Amygdala (tissue), 56 donors: ENCODE results near the gene GIGYF1.
"Not testable (repeated sequence)": the region's sequence is repeated elsewhere in the genome, so short reads cannot be mapped to it uniquely, and the experiment has no call there.

Source experiments
- DNase-seq, 56 donors: peaks; one replicate each; lab custom pipeline; 2025; lab: John Stamatoyannopoulos, UW

GIGYF1 gene

DNA sequence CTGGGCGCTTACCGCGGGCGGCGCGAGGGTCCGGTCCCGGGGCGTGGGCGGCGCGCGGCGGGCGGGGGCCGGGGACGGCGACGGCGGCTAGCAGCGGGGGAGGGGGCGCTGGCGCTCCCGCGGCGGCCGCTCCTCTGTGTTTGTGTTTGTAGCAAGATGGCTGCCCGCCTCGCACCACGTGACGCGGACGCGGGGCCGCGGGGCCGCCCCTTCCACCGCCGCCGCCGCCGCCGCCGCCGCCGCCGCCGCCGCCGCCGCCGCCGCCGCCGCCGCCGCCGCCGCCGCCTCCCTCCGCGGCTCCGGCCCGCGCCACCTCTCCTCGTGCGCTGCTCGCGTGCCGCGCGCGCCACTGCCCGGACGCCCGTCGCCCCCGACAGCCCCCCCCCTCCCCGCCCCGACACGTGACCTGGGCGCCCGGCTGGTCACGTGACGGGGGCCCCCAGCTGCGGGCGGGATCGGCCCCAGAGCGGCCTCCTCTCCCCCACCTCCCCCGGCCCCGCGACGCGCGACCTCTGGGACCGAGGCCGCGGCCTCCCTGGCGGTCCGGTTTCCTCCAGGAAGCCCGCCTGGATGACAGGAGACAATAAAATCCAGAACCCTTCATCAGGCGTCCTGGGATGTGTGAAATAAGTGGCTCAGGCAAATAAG, at the start of gene GIGYF1:
Gene GIGYF1, minus strand, starts transcription at position 153 of the 648 bp plus-strand sequence. CDS start 6,012 bp downstream, outside the sequence.
- peak in 48 of 56 donors; percentile 10 to 84 (median 60) for DNase-seq

GRCh38 chr7:100739934-100740333, 45.9 kb upstream of the GIGYF1 start:
- no peak for DNase-seq

GRCh38 chr7:100736671-100737070, 42.6 kb upstream of the GIGYF1 start:
- no peak for DNase-seq

DNA sequence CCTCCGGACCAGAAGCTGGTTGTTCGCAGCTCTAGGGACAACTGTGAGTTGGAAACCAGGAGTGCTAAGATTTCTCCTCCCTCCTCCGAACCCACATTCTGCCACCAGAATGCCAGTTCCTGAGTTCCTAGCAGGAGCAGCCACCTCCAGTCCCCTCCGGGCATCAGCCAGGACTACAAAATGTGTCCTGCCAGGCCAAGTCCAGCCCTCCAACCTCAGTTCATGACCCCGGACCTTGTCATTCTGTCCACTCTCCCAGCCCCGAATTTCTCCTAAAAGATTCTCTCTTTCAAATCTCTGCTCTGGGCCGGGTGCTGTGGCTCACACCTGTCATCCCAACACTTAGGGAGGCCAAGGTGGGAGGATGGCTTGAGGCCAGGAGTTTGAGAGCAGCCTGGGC, 41.7 kb upstream of the GIGYF1 start:
- no peak for DNase-seq

- no peak for DNase-seq
Measured at GRCh38 chr7:100731937-100732636, 38.0 kb upstream of the GIGYF1 start.

DNA sequence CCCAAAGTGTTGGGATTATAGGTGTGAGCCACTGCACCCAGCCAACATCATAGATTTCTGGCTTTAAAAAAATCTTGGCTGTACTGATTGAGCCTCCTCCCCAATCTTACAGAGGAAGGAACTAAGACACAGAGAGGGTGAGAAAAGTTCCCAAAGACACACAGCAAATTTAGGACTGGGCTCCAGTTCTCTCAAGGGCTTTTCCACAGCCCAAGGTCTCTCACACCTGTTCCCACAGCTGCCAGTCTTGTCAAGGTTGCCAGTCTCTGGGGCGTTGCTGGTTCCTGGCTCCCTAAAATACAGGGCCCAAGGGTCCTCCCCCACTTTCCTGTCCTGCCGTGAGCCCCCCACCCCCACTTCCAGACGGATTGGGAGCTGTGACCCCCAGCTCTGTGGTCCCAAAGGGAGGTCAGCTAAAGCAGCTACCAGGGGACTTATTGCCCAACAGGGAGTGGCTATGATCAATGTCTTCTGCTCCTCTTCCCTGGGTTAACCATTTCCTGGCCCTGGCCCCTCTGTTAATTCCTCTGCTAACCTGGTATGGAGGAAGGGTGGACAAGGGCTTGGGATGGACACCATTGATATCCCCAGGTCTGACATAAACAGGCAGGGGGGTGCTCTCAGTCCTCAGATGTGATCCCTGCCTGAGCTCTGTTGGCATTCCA, 36.2 kb upstream of the GIGYF1 start:
- no peak for DNase-seq

GRCh38 chr7:100728196-100728595, 34.1 kb upstream of the GIGYF1 start:
- no peak for DNase-seq

DNA sequence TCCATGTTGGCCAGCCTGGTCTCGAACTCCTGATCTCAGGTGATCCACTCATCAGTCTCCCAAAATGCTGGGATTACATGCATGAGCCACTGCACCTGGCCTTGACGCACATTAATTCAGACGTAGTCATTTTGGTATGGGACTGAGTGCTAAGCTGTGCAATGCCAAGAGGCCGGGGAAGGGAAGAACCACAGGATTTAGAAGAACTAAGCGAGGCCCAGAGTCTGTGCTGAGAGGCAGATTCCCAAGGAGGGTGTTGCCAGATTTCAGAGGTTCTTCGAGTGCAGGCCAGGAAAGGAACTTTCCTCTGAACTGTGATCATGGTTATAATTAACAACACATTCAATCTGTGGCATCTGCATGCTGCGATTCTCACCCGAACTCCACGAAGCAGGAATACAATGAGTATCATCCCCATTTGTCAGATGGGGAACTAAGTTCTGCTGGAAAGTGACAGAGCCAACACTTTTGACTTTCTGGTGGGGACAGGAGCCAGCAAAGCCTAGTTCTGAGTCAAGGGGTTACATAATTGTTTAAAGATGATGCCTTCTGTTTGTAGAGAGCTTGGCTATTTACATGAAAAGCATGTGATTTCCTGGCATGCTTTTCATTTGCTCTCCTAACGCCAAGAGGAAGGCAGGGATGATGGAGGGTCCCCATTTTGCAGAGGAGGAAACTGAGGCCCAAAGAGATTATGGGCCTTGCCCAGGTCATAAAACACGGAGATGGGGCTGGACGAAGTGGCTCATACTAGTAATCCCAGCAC, 33.1 kb upstream of the GIGYF1 start:
- no peak for DNase-seq

GRCh38 chr7:100724364-100724763, 30.3 kb upstream of the GIGYF1 start:
- not testable (repeated sequence) for DNase-seq

DNA sequence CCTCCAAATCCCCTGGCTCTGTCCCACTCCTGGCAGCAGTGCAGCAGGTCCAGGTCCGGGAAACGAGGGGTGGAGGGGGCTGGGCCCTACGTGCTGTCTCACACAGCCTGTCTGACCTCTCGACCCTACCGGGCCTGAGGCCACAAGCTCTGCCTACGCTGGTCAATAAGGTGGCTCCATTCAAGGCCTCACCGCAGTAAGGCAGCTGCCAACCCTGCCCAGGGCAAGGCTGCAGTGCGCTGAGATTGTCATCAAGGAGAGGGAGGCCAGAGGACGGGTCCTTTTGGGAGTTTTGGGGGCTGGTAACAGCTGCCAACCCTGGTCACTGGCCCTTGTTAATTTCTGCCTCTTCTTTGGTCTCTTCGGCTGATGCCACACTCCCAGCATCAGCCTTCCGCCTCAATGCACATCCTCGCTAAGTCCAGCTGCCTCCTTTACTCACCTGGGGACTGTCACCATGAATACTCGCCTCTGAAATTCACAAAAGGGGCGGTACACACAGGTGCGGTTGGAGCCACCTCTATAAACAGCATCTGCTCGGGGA, 29.8 kb upstream of the GIGYF1 start:
- DNase-seq: no peak

DNA sequence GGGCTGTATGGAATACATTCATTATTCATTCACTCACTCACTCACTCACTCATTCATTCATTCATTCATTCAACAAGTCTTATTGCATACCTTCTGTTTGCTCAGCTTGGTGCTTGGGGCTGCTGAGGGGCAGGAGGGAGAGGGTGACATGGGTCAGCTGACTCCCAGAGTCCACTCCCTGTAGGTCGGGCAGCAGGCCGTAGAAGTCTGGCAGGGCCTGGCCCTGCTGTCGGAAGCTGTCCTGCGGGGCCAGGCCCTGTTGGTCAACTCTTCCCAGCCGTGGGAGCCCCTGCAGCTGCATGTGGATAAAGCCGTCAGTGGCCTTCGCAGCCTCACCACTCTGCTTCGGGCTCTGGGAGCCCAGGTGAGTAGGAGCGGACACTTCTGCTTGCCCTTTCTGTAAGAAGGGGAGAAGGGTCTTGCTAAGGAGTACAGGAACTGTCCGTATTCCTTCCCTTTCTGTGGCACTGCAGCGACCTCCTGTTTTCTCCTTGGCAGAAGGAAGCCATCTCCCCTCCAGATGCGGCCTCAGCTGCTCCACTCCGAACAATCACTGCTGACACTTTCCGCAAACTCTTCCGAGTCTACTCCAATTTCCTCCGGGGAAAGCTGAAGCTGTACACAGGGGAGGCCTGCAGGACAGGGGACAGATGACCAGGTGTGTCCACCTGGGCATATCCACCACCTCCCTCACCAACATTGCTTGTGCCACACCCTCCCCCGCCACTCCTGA, 28.6 kb upstream of the GIGYF1 start:
- no peak for DNase-seq

GRCh38 chr7:100721505-100721812, 27.4 kb upstream of the GIGYF1 start:
- DNase-seq: no peak

DNA sequence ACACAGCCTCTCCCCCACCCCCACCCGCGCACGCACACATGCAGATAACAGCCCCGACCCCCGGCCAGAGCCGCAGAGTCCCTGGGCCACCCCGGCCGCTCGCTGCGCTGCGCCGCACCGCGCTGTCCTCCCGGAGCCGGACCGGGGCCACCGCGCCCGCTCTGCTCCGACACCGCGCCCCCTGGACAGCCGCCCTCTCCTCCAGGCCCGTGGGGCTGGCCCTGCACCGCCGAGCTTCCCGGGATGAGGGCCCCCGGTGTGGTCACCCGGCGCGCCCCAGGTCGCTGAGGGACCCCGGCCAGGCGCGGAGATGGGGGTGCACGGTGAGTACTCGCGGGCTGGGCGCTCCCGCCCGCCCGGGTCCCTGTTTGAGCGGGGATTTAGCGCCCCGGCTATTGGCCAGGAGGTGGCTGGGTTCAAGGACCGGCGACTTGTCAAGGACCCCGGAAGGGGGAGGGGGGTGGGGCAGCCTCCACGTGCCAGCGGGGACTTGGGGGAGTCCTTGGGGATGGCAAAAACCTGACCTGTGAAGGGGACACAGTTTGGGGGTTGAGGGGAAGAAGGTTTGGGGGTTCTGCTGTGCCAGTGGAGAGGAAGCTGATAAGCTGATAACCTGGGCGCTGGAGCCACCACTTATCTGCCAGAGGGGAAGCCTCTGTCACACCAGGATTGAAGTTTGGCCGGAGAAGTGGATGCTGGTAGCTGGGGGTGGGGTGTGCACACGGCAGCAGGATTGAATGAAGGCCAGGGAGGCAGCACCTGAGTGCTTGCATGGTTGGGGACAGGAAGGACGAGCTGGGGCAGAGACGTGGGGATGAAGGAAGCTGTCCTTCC, 26.8 kb upstream of the GIGYF1 start:
- no peak for DNase-seq

DNA sequence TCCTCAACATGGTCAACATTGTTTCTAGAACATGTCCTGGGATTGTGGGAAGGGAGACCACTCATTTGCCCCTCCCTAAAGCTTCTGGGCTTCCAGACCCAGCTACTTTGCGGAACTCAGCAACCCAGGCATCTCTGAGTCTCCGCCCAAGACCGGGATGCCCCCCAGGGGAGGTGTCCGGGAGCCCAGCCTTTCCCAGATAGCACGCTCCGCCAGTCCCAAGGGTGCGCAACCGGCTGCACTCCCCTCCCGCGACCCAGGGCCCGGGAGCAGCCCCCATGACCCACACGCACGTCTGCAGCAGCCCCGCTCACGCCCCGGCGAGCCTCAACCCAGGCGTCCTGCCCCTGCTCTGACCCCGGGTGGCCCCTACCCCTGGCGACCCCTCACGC, 26.2 kb upstream of the GIGYF1 start, which contains the start of gene EPO:
Gene EPO, plus strand, starts transcription at position 190 of the 392 bp plus-strand sequence. CDS start 513 bp downstream, outside the sequence.
- DNase-seq: no peak

GRCh38 chr7:100719523-100720278, 25.7 kb upstream of the GIGYF1 start:
- DNase-seq: no peak

DNA sequence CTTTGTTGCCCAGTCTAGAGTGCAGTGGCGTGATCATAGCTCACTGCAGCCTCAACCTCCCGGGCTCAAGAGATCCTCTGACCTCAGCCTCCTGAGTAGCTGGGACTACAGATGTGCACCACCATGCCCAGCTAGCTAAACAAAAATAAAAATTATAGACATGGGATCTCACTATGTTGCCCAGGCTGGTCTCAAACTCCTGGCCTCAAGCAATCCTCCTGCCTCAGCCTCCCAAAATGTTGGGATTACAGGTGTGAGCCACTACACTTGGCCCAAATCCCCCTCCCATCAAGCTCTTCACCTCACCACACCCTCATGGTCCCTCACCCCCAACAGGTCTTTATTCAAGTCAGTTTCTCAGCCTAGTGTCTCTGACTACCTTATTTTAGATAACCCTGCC, 23.0 kb upstream of the GIGYF1 start:
- DNase-seq: not testable (repeated sequence)

DNA sequence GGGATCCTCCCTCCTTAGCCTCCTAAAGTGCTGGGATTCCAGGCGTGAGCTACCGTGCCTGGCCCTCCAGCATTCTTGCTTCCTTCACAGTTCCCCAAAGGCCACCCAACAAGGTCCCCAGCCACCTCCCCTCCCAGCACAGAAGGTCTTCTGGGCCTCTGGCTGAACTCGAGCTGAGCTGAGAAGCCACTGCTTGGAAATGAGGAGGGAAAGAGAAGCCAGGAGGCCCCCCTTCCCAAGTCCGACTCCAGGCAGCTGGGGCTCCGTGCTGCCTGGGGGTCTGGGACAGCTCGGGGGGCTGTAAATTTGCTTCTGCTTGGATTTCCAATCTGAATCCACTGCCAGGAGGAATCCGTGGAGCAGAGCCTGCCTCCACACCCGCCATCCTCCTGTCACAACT, 20.7 kb upstream of the GIGYF1 start:
- no peak for DNase-seq

GRCh38 chr7:100711369-100711768, 17.3 kb upstream of the GIGYF1 start:
- peak in 3 of 56 donors; percentile 1 to 26 (median 10) for DNase-seq
